Heart left ventricle (tissue), 13 donors: Measurements from ENCODE around the gene PRKN.

ENCODE experiments used
- CTCF ChIP-seq, 12 donors: fragments of 200-600 bp; sonication (generic) in 4 of 12; IDR thresholded peaks; one replicate each; pipeline versions ENCODE4 v1.5.0 to v1.8.0; 2018 to 2022; ENCODE audit warnings: antibody characterized with exemption in 12 of 12, mild to moderate bottlenecking in 5 of 12
- POLR2A ChIP-seq, 2 donors: fragments of 450-650 bp; IDR thresholded peaks; one replicate each; pipeline ENCODE4 v1.6.1; 2017; ENCODE audit warnings: antibody characterized with exemption in 2 of 2, mild to moderate bottlenecking in 2 of 2, moderate library complexity in 2 of 2
- donor health status: ischemic (EF 13 %, LVEDD 7.1; RV severe dilation, severe dysfunction).
- donor health status: DM: no; HTN: yes; CAD: no.
- donor health status: DM: no; HTN: no; CAD: no.
- donor health status: ischemic (EF 25% LVEDD 6.9; RV normal size, moderate dysfunction).
- donor health status: ischemic (EF 25% LVEDD 5.7; RV mildly dilated, moderate dysfunction).
- donor health status: ischemic (EF 35%, LVEDD 5.7; RV mildly dilated, moderate dysfunction).
- donor health status: nonischemic (EF 11% LVEDD 7.7; RV severe dilation, severe dysfunction).
- donor health status: DM: yes; HTN: yes; CAD: no.
- donor health status: PGD.
- donor health status: ischemic (EF 29% LVEDD 5.4; RV normal size, mild dysfunction).
- donor health status: nonischemic (EF 23%, LVEDD 6.1; RV moderate dilation, normal function).

- TF ChIP-seq CTCF (IDR thresholded peaks at IDR 0.05): peak; percentile 21 to 63 (median 40)
- no peak for TF ChIP-seq POLR2A (IDR thresholded peaks at IDR 0.05)
Observed at GRCh38 chr6:161694995-161695394, 1032.6 kb downstream of the PRKN start.
